MCF 10A (cell line): ENCODE results near the gene SCN2B. TPM values are rescaled to one million over a fixed set of nuclear protein-coding genes. Genes with fewer than 3 reads are reported as not detected.

Experiments used
- BruUV-seq: library from RNA; stranded (reverse); fragments of 400-500 nt; replicated peaks from 2 replicates; lab custom pipeline; 2021; lab: Mats Ljungman, UMichigan
- CTCF ChIA-PET: fragments of 300-600 bp; sonication (Branson Sonifier 250); formaldehyde crosslinking; extraction: SDS; loops from one replicate; lab custom pipeline; 2021; ENCODE audit warnings: antibody characterized with exemption, inconsistent platforms; lab: Yijun Ruan, JAX
- POLR2A ChIA-PET: fragments of 300-600, 350-650 bp; sonication (Branson Sonifier 250); formaldehyde crosslinking; extraction: SDS; loops from one replicate; lab custom pipeline; 2020; ENCODE audit warnings: antibody characterized with exemption, inconsistent platforms; lab: Yijun Ruan, JAX
- DNase-seq: peaks from one replicate; pipeline ENCODE4 v3.0.0-alpha.2; 2018; ENCODE audit not compliant: unreplicated experiment
- H3K27ac Mint-ChIP-seq: one replicate; pipeline ENCODE4 v1.8.0; 2022; ENCODE audit warnings: mild to moderate bottlenecking, low read depth, mixed read lengths; ENCODE audit not compliant: unreplicated experiment
- H3K27me3 Mint-ChIP-seq: one replicate; pipeline ENCODE4 v1.8.0; 2022; ENCODE audit warnings: mixed read lengths; ENCODE audit not compliant: insufficient read depth, unreplicated experiment
- H3K36me3 Mint-ChIP-seq: one replicate; pipeline ENCODE4 v1.8.0; 2022; ENCODE audit warnings: mild to moderate bottlenecking, moderate library complexity, mixed read lengths; ENCODE audit not compliant: insufficient read depth, unreplicated experiment
- H3K4me1 Mint-ChIP-seq: one replicate; pipeline ENCODE4 v1.8.0; 2022; ENCODE audit warnings: mixed read lengths; ENCODE audit not compliant: insufficient read depth, unreplicated experiment
- H3K4me3 Mint-ChIP-seq: one replicate; pipeline ENCODE4 v1.8.0; 2022; ENCODE audit warnings: mild to moderate bottlenecking, moderate library complexity, mixed read lengths; ENCODE audit not compliant: unreplicated experiment
- H3K9me3 Mint-ChIP-seq: one replicate; pipeline ENCODE4 v1.8.0; 2022; ENCODE audit warnings: mixed read lengths; ENCODE audit not compliant: unreplicated experiment
- intact Hi-C: fragments of 100-400 bp; cut with micrococcal nuclease; formaldehyde crosslinking; loops from 2 replicates; pipeline ENCODE4 v1.14.1; 2022
- total RNA-seq: library from RNA; stranded (reverse); gene quantifications from 2 replicates; pipeline ENCODE4 v1.2.3, GENCODE V29; 2022
- TF ChIP-seq, protein P1 (sequence below): fragments of 200-600 bp; IDR thresholded peaks from one replicate; pipeline ENCODE4 v1.8.0; 2022; ENCODE audit warnings: antibody characterized with exemption, mild to moderate bottlenecking; ENCODE audit not compliant: unreplicated experiment

Gene SCN2B
- total RNA-seq, 1 experiment from 2014 or later, result not detected

DNA sequence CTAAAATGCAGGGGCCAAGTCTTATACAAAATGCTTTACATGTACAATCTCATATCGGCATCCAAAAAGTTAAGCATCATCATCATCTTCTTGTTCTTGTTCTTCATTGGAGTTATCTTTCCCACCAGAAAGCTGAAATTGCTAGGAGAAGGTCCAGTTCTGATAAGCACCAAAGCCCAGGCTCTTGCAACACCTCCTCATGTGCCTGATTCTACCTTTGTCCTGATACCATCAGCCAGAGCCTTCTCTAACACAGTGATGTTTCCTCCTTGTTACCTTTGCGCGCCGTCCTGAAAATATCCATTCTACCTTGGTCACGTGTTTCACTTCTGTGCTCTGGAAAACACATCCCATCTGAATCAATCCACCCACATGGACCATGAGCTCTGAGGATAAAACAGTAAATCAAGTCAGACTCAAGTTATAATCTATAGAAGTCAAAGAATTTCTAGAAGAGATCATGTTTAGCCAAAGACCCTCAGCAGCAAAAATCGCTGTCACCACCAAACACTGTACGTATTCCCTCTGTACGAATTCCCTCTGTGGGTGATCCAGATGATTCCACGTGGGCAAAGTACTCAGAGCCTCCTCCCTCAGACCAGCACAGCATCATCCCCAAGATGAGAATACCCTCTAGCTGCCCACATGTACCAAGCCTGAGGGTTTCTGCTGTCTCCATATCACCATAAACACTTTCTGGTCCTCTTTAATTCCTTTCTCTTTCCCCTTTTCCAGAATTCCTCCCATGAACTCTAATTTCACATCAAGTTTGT, 29.4 kb upstream of the SCN2B start:
- Mint-ChIP-seq H3K27ac (no peak overlapping the region), H3K9me3 (no peaks in the 10 kb centered on the region), H3K27me3 (peaks cover 21% of the 10 kb centered on the region), H3K4me3 (no peak overlapping the region), H3K36me3 (no peaks in the 10 kb centered on the region), H3K4me1 (no peaks in the 10 kb centered on the region)
- DNase-seq, result no peak
- CTCF ChIA-PET, result interaction anchor here (0.6 to 0.8 kb wide), 2 partner anchors 63 to 147 kb away, joined by 3 to 4 read pairs; no protein-coding TSS in a partner anchor
- no TSS peak for BruUV-seq
- POLR2A ChIA-PET, result interaction anchor here (0.7 kb wide), 1 partner anchor 47 kb away, joined by 3 read pairs; the partner anchor contains the start of gene MPZL3
- intact Hi-C loops, result no loop called here
- TF ChIP-seq, protein P1, sequence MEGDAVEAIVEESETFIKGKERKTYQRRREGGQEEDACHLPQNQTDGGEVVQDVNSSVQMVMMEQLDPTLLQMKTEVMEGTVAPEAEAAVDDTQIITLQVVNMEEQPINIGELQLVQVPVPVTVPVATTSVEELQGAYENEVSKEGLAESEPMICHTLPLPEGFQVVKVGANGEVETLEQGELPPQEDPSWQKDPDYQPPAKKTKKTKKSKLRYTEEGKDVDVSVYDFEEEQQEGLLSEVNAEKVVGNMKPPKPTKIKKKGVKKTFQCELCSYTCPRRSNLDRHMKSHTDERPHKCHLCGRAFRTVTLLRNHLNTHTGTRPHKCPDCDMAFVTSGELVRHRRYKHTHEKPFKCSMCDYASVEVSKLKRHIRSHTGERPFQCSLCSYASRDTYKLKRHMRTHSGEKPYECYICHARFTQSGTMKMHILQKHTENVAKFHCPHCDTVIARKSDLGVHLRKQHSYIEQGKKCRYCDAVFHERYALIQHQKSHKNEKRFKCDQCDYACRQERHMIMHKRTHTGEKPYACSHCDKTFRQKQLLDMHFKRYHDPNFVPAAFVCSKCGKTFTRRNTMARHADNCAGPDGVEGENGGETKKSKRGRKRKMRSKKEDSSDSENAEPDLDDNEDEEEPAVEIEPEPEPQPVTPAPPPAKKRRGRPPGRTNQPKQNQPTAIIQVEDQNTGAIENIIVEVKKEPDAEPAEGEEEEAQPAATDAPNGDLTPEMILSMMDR, result no peak

DNA sequence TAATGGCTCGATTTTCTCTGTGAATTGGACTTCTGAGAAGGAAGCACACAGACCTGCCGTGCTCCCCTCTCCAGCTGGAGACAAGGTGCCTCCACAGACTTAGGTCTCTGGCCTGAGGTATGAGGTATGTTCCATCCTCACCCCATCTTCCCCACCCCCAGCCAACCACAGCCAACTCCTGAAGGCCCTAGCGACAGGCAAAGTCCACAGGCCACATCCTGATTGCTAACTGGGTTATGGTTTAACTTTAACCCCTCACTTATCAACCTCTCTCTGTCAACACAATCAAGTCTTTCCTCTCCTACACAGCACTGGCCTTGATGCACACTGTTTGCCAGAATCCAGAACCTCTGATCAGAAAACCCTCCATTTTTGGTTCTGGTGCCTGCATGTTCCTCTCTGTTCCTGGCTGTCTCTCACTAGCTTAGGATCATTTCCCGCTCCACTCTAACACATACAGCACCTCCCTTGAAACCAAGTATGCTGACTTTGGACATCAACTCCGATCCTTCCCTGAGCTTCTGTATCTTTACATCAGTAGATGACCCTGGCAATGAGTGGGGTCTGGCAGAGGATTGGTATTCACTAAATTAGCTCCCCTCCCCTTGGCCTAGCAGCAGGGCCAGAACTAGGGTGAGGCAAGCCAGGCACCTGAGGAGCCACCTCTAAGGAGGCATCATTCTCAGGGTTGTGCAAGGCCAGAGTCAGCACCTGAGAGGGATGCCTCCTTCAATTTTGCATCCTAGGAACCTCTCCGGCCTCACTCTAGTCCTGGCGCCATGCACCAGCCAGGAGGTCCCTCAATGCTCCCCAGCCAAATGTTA, 26.4 kb upstream of the SCN2B start:
- intact Hi-C loops, result no loop called here
- Mint-ChIP-seq H3K27ac (no peak overlapping the region), H3K4me1 (no peaks in the 10 kb centered on the region), H3K27me3 (peaks cover 4% of the 10 kb centered on the region), H3K9me3 (no peaks in the 10 kb centered on the region), H3K36me3 (no peaks in the 10 kb centered on the region), H3K4me3 (no peak overlapping the region)
- ChIA-PET POLR2A (interaction anchor here (0.6 to 1.2 kb wide), 4 partner anchors 11 to 420 kb away, joined by 3 to 4 read pairs (median 3); partner anchors contain the start of gene MPZL3), CTCF (interaction anchor here (0.5 to 1.1 kb wide), 5 partner anchors 31 to 150 kb away, joined by 3 to 5 read pairs (median 3); no protein-coding TSS in a partner anchor)
- TF ChIP-seq, protein P1, result no peak
- no TSS peak for BruUV-seq
- DNase-seq, result no peak

DNA sequence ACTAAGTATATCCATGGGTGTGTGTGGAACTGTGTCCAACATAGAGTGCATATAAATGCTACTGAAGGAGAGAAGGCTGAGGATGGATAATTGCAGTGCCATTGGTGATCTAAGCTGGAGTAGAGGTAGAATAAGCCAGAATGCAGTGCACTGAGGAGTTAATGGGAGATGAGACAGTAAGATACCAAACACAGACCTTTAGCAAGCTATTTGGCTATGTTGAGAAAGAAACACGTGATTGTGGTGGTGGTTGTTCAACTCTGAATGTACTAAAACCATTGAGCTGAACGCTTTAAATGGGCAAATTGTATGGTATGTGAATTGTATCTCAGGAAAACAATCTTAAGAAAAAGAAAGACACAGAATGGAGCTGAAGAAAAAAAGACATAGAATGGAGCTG, 25.5 kb upstream of the SCN2B start:
- Mint-ChIP-seq H3K4me3 (no peak overlapping the region), H3K27me3 (no peaks in the 10 kb centered on the region), H3K4me1 (no peaks in the 10 kb centered on the region), H3K36me3 (no peaks in the 10 kb centered on the region), H3K27ac (no peak overlapping the region), H3K9me3 (no peaks in the 10 kb centered on the region)
- POLR2A ChIA-PET, result interaction anchor here (0.6 to 1.2 kb wide), 2 partner anchors 12 to 89 kb away, joined by 3 read pairs; no protein-coding TSS in a partner anchor
- intact Hi-C loops, result no loop called here
- no TSS peak for BruUV-seq
- TF ChIP-seq, protein P1, result no peak
- CTCF ChIA-PET, result interaction anchor here (0.9 to 1.1 kb wide), 4 partner anchors 30 to 162 kb away, joined by 3 to 5 read pairs (median 4); no protein-coding TSS in a partner anchor
- no peak for DNase-seq
